Lower leg skin (tissue), 4 donors: ENCODE results near the gene UBE4B. TPM values are rescaled to one million over a fixed set of nuclear protein-coding genes. Genes with fewer than 3 reads are reported as not detected.

ENCODE experiments used
- DNase-seq, 2 donors: peaks; one replicate each; pipeline ENCODE4 v3.0.0-alpha.2; 2019; ENCODE audit warnings: low spot score in 2 of 2
- H3K4me3 ChIP-seq: fragments of 200-600 bp; sonication (generic); 2 replicates; pipeline ENCODE4 v1.5.1; 2017; ENCODE audit warnings: mild to moderate bottlenecking, low read depth; ENCODE audit not compliant: poor library complexity, severe bottlenecking
- POLR2A ChIP-seq, 2 donors: fragments of 450-650 bp; IDR thresholded peaks; one replicate each; pipeline ENCODE4 v1.6.1; 2016 to 2017; ENCODE audit warnings: antibody characterized with exemption in 2 of 2, mild to moderate bottlenecking in 1 of 2, moderate library complexity in 1 of 2
- WGBS, 2 donors: methylation state at CpG; one replicate each; pipeline ENCODE4 v1.1.5; 2018; 5-methylcytosine and 5-hydroxymethylcytosine counted together
- intact Hi-C: fragments of 100-400 bp; cut with DNase I; formaldehyde crosslinking; loops from one replicate; pipeline ENCODE4 v1.15.0; 2023; ENCODE audit warnings: low total_unique reads
- total RNA-seq, 4 donors: library from RNA; depleted of rRNA; stranded (reverse); fragments of >200 nt; gene quantifications; one replicate each; pipeline ENCODE4 v1.1.0, GENCODE V29; 2016
- TF ChIP-seq, protein P1 (sequence below), 3 donors: fragments of 450-650 bp; IDR thresholded peaks; one replicate each; pipeline ENCODE4 v1.5.1; 2016; ENCODE audit warnings: antibody characterized with exemption in 3 of 3, mild to moderate bottlenecking in 3 of 3, moderate library complexity in 2 of 3

UBE4B gene
- total RNA-seq, 4 donors from 2014 or later, result 65.7 to 114 (median 69.9) TPM

- no peak overlapping the region for H3K4me3 ChIP-seq
- 29 to 42% methylated on average over 8 of the region's 8 CpGs for WGBS, 2 donors
- TF ChIP-seq, protein P1, sequence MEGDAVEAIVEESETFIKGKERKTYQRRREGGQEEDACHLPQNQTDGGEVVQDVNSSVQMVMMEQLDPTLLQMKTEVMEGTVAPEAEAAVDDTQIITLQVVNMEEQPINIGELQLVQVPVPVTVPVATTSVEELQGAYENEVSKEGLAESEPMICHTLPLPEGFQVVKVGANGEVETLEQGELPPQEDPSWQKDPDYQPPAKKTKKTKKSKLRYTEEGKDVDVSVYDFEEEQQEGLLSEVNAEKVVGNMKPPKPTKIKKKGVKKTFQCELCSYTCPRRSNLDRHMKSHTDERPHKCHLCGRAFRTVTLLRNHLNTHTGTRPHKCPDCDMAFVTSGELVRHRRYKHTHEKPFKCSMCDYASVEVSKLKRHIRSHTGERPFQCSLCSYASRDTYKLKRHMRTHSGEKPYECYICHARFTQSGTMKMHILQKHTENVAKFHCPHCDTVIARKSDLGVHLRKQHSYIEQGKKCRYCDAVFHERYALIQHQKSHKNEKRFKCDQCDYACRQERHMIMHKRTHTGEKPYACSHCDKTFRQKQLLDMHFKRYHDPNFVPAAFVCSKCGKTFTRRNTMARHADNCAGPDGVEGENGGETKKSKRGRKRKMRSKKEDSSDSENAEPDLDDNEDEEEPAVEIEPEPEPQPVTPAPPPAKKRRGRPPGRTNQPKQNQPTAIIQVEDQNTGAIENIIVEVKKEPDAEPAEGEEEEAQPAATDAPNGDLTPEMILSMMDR (IDR thresholded peaks at IDR 0.05), result no peak
- no peak for TF ChIP-seq POLR2A (IDR thresholded peaks at IDR 0.05)
- intact Hi-C loops, result no loop called here
- peak in 1 of 2 donors; percentile 75 for DNase-seq
Observed at GRCh38 chr1:10046356-10047085, 13.8 kb downstream of the UBE4B start.

- intact Hi-C loops, result no loop called here
- DNase-seq, result peak in 1 of 2 donors; percentile 14
- no peak overlapping the region for H3K4me3 ChIP-seq
- WGBS, 2 donors, result 94 to 95% methylated on average over 3 of the region's 3 CpGs
- no peak for TF ChIP-seq POLR2A (IDR thresholded peaks at IDR 0.05)
- TF ChIP-seq, protein P1 (IDR thresholded peaks at IDR 0.05), result no peak
Observed at GRCh38 chr1:10048601-10049000, 15.8 kb downstream of the UBE4B start.

GRCh38 chr1:10050611-10051010, 17.9 kb downstream of the UBE4B start:
- no peak overlapping the region for H3K4me3 ChIP-seq
- 59% methylated on average over 3 of the region's 3 CpGs for WGBS, 2 donors
- TF ChIP-seq POLR2A (IDR thresholded peaks at IDR 0.05), result no peak
- TF ChIP-seq, protein P1 (IDR thresholded peaks at IDR 0.05), result no peak
- intact Hi-C loops, result no loop called here
- peak in 1 of 2 donors; percentile 78 for DNase-seq

- WGBS, 2 donors, result 69 to 76% methylated on average over 1 of the region's 1 CpG
- intact Hi-C loops, result no loop called here
- no peak overlapping the region for H3K4me3 ChIP-seq
- no peak for DNase-seq
- TF ChIP-seq, protein P1 (IDR thresholded peaks at IDR 0.05), result no peak
Observed at GRCh38 chr1:10051656-10052055, 18.9 kb downstream of the UBE4B start.

GRCh38 chr1:10052347-10052746, 19.6 kb downstream of the UBE4B start:
- TF ChIP-seq, protein P1 (IDR thresholded peaks at IDR 0.05), result no peak
- TF ChIP-seq POLR2A (IDR thresholded peaks at IDR 0.05), result no peak
- intact Hi-C loops, result no loop called here
- peak in 1 of 2 donors; percentile 20 for DNase-seq
- H3K4me3 ChIP-seq, result no peak overlapping the region
- 45 to 69% methylated on average over 4 of the region's 4 CpGs for WGBS, 2 donors

GRCh38 chr1:10054465-10054864, 21.7 kb downstream of the UBE4B start:
- WGBS, 2 donors, result 68 to 74% methylated on average over 2 of the region's 2 CpGs
- intact Hi-C loops, result no loop called here

More at GRCh38 chr1:10054465-10054864, 21.7 kb downstream of the UBE4B start:
- no peak overlapping the region for H3K4me3 ChIP-seq
- TF ChIP-seq, protein P1 (IDR thresholded peaks at IDR 0.05), result no peak
- TF ChIP-seq POLR2A (IDR thresholded peaks at IDR 0.05), result no peak
- no peak for DNase-seq
